COLO668 (cell line): Measurements from ENCODE around the gene SPTSSA.

ENCODE experiments used
- DNase-seq: peaks from one replicate; lab custom pipeline; 2025; ENCODE audit not compliant: unreplicated experiment; lab: John Stamatoyannopoulos, UW

Gene SPTSSA

GRCh38 chr14:34472706-34473279 lies 10.8 kb upstream of the SPTSSA start:
- no peak for DNase-seq

GRCh38 chr14:34470319-34470718 lies 8.3 kb upstream of the SPTSSA start:
- DNase-seq, result no peak

GRCh38 chr14:34466691-34467090 lies 4.7 kb upstream of the SPTSSA start:
- DNase-seq, result no peak

- DNase-seq, result no peak
Observed at GRCh38 chr14:34465069-34465859, 3.2 kb upstream of the SPTSSA start.

- DNase-seq, result no peak
Observed at GRCh38 chr14:34463598-34463961, 1.5 kb upstream of the SPTSSA start.

GRCh38 chr14:34461334-34462131 lies 507 bp downstream of the SPTSSA start:
- peak; percentile 71 for DNase-seq

GRCh38 chr14:34460841-34461240 lies 1.2 kb downstream of the SPTSSA start:
- no peak for DNase-seq

- no peak for DNase-seq
Observed at GRCh38 chr14:34460295-34460694, 1.7 kb downstream of the SPTSSA start.

GRCh38 chr14:34457186-34457585 lies 4.9 kb downstream of the SPTSSA start:
- DNase-seq, result no peak

GRCh38 chr14:34453226-34453625 lies 8.8 kb downstream of the SPTSSA start:
- peak; percentile 28 for DNase-seq

- no peak for DNase-seq
Observed at GRCh38 chr14:34452258-34452822, 9.7 kb downstream of the SPTSSA start.

- no peak for DNase-seq
Observed at GRCh38 chr14:34450958-34451357, 11.1 kb downstream of the SPTSSA start.

GRCh38 chr14:34450542-34450915 lies 11.5 kb downstream of the SPTSSA start:
- peak; percentile 61 for DNase-seq

- no peak for DNase-seq
Observed at GRCh38 chr14:34449819-34450541, 12.1 kb downstream of the SPTSSA start.

- DNase-seq, result no peak
Observed at GRCh38 chr14:34439090-34439489, 22.9 kb downstream of the SPTSSA start.

- no peak for DNase-seq
Observed at GRCh38 chr14:34438438-34438837, 23.6 kb downstream of the SPTSSA start.

- no peak for DNase-seq
Observed at GRCh38 chr14:34437729-34438080, 24.3 kb downstream of the SPTSSA start.

- no peak for DNase-seq
Observed at GRCh38 chr14:34436960-34437728, 24.9 kb downstream of the SPTSSA start.

GRCh38 chr14:34436118-34436905 lies 25.7 kb downstream of the SPTSSA start:
- DNase-seq, result no peak

GRCh38 chr14:34433957-34434356 lies 28.1 kb downstream of the SPTSSA start:
- DNase-seq, result no peak
